Ovary (tissue), 3 donors: ENCODE data around the gene ADD1.

ENCODE experiments used
- CTCF ChIP-seq, 3 donors: fragments of 450-650 bp in 2 of 3; fragments of 200-600 bp in 1 of 3; IDR thresholded peaks; one replicate each; pipeline versions ENCODE4 v1.5.1 to v1.8.0; 2016 to 2022; ENCODE audit warnings: antibody characterized with exemption in 3 of 3, mild to moderate bottlenecking in 1 of 3
- EP300 ChIP-seq: sonication (generic); formaldehyde crosslinking; IDR thresholded peaks from one replicate; pipeline ENCODE4 v1.6.1; 2017; ENCODE audit warnings: antibody characterized with exemption
- POLR2A ChIP-seq: fragments of 450-650 bp; IDR thresholded peaks from one replicate; pipeline ENCODE4 v1.6.1; 2017; ENCODE audit warnings: antibody characterized with exemption, mild to moderate bottlenecking, moderate library complexity
- donor health status: DM: no; HTN: no; CAD: no.

GRCh38 chr4:2886161-2886560, 42.5 kb downstream of the ADD1 start:
- TF ChIP-seq CTCF (IDR thresholded peaks at IDR 0.05) (no peak), EP300 (no peak), POLR2A (no peak)
